Osteoblast (primary cell): Measurements from ENCODE around the gene ANKRD34A. TPM values are rescaled to one million over a fixed set of nuclear protein-coding genes. Genes with fewer than 3 reads are reported as not detected.

Experiments used
- DNase-seq: peaks from one replicate; pipeline ENCODE4 v3.0.0; 2011; ENCODE audit warnings: low spot score, mixed read lengths; ENCODE audit not compliant: insufficient read length; ENCODE audit errors: missing footprints
- H2AFZ ChIP-seq: 2 replicates; pipeline ENCODE4 v1.6.0; 2011; ENCODE audit warnings: mild to moderate bottlenecking, low read length
- H3K27ac ChIP-seq: 2 replicates; pipeline ENCODE4 v1.5.1; 2011; ENCODE audit warnings: mild to moderate bottlenecking, low read depth, low read length, moderate library complexity
- H3K27me3 ChIP-seq: 2 replicates; pipeline ENCODE4 v1.6.0; 2012; ENCODE audit warnings: mild to moderate bottlenecking, control low read depth, inconsistent platforms, low read length, moderate library complexity; ENCODE audit not compliant: insufficient read depth
- H3K36me3 ChIP-seq: 2 replicates; pipeline ENCODE4 v1.5.1; 2011; ENCODE audit warnings: mild to moderate bottlenecking, low read length, control low read depth, moderate library complexity; ENCODE audit not compliant: insufficient read depth
- H3K4me1 ChIP-seq: 2 replicates; pipeline ENCODE4 v1.5.1; 2011; ENCODE audit warnings: mild to moderate bottlenecking, low read length, control low read depth, moderate library complexity; ENCODE audit not compliant: insufficient read depth
- H3K4me2 ChIP-seq: 2 replicates; pipeline ENCODE4 v1.6.0; 2011; ENCODE audit warnings: mild to moderate bottlenecking, low read length; ENCODE audit not compliant: insufficient read depth
- H3K4me3 ChIP-seq: fragments of 200-600 bp; sonication (generic); 3 replicates; pipeline ENCODE4 v1.5.1; 2012; ENCODE audit warnings: mild to moderate bottlenecking, low read length, inconsistent platforms; ENCODE audit not compliant: insufficient read depth
- H3K79me2 ChIP-seq: 2 replicates; pipeline ENCODE4 v1.6.0; 2012; ENCODE audit warnings: mild to moderate bottlenecking, low read length, control low read depth, inconsistent platforms; ENCODE audit not compliant: insufficient read depth
- H3K9me3 ChIP-seq: 2 replicates; pipeline ENCODE4 v1.5.1; 2011; ENCODE audit warnings: low read depth, low read length, control low read depth
- H4K20me1 ChIP-seq: 2 replicates; pipeline ENCODE4 v1.6.0; 2012; ENCODE audit warnings: mild to moderate bottlenecking, low read length, control low read depth; ENCODE audit not compliant: insufficient read depth
- total RNA-seq: library from RNA; depleted of rRNA; stranded (reverse); fragments of >200 nt; gene quantifications from 2 replicates; pipeline ENCODE4 v1.2.3, GENCODE V29; 2012
- TF ChIP-seq, protein P1 (sequence below): IDR thresholded peaks from 2 replicates; pipeline ENCODE4 v1.5.1; 2011; ENCODE audit warnings: mild to moderate bottlenecking, low read depth, low read length, moderate library complexity; ENCODE audit errors: extremely low read depth

The ANKRD34A gene
- total RNA-seq, 1 donor: 1.1 TPM

DNA sequence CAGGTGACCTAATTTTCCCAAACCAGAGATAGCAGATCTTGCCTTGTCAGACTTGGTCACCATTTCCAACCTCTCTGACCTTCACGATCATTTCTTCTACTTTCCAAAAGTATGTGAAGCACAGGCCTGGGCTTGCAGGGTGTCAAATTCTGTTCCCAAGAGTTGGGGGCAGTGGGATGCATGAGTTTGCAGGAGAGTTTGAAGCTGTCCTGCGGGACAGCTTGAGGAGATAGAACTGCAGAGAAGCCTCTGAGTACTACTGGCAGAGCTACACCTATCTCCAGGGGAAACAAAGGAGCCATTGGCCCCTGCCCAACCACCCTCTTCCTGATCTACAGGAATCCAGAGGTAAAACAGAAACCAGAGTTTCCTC is 20.7 kb upstream of the ANKRD34A start:
- Histone ChIP-seq H2AFZ (peak overlapping the region; percentile 53), H3K4me3 (no peak overlapping the region)

DNA sequence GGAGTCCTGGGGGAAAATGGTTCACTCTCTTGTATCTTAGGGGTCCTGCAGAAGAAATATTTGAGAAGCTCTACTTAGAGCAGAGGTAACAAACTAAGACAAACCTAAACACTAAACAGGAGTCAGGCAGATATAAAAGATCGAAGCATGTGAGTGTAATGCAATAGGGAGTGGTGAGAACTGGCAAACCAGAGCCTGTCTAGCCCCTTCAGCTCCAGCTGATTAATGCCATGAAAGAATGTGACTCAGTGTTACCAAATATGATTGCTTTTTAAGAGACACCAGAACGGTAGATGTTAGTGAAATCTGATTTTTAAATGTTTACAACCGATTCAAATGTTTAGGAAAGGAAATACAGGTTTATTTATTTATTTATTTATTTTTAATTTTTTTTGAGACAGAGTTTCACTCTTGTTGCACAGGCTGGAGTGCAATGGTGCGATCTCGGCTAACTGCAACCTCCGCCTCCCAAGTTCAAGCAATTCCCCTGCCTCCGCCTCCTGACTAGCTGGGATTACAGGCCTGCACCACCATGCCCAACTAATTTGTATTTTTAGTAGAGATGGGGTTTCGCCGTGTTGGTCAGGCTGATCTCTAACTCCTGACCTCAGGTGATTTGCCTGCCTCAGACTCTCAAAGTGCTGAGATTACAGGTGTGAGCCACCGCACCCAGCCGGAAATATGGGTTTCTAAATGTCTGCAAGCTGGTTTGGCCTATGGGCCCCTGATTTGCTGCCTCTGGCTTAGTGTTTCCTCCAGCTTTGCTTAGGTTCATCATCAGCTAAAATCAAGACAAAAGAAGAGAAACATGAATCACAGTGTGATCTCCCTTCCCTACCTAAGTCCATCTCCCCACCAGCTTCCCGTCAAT is 19.8 kb upstream of the ANKRD34A start:
- Histone ChIP-seq H3K4me1 (peaks cover 28% of the 10 kb centered on the region), H3K9me3 (no peaks in the 10 kb centered on the region), H3K27ac (no peak overlapping the region), H3K4me3 (no peak overlapping the region), H2AFZ (no peak overlapping the region), H3K4me2 (no peak overlapping the region), H3K36me3 (no peaks in the 10 kb centered on the region), H3K79me2 (no peaks in the 10 kb centered on the region), H4K20me1 (no peaks in the 10 kb centered on the region), H3K27me3 (no peaks in the 10 kb centered on the region)
- TF ChIP-seq, protein P1, sequence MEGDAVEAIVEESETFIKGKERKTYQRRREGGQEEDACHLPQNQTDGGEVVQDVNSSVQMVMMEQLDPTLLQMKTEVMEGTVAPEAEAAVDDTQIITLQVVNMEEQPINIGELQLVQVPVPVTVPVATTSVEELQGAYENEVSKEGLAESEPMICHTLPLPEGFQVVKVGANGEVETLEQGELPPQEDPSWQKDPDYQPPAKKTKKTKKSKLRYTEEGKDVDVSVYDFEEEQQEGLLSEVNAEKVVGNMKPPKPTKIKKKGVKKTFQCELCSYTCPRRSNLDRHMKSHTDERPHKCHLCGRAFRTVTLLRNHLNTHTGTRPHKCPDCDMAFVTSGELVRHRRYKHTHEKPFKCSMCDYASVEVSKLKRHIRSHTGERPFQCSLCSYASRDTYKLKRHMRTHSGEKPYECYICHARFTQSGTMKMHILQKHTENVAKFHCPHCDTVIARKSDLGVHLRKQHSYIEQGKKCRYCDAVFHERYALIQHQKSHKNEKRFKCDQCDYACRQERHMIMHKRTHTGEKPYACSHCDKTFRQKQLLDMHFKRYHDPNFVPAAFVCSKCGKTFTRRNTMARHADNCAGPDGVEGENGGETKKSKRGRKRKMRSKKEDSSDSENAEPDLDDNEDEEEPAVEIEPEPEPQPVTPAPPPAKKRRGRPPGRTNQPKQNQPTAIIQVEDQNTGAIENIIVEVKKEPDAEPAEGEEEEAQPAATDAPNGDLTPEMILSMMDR: no peak
- no peak for DNase-seq

More for the DNA sequence above, 20.7 kb upstream of the ANKRD34A start:
- DNase-seq: no peak
- H3K9me3 ChIP-seq: no peaks in the 10 kb centered on the region
- no peaks in the 10 kb centered on the region for H4K20me1 ChIP-seq
- no peaks in the 10 kb centered on the region for H3K36me3 ChIP-seq
- peak overlapping the region; percentile 64 for H3K4me2 ChIP-seq
- TF ChIP-seq, protein P1: no peak
- H3K79me2 ChIP-seq: no peaks in the 10 kb centered on the region
- no peaks in the 10 kb centered on the region for H3K27me3 ChIP-seq
- peak overlapping the region; percentile 56 for H3K27ac ChIP-seq
- peaks cover 19% of the 10 kb centered on the region for H3K4me1 ChIP-seq

DNA sequence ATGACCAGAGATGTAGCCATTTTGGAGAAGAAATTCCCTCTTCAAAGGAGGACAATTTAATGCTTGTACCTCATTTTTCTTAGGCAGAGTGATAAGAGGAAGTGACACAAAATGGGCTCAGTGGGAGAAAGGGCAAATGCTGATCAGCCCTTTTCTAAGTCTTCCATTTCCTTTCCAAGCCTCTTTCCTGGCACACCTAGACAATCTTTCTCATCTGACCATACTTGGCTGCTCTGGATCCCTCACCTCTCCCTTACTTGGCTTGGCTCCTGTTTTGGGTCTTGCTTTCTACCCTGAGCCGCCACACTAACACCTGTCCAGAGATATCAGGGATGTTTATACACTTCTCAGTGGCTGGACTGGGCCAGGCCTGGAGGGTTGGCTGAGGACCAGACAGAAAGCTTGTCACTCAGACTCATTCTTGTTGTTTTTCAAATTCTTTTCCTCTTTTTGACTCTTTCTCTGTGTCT is 18.9 kb upstream of the ANKRD34A start:
- Histone ChIP-seq H2AFZ (no peak overlapping the region), H3K9me3 (no peaks in the 10 kb centered on the region), H3K4me2 (no peak overlapping the region), H3K36me3 (no peaks in the 10 kb centered on the region), H4K20me1 (no peaks in the 10 kb centered on the region), H3K4me3 (no peak overlapping the region), H3K4me1 (peaks cover 38% of the 10 kb centered on the region), H3K79me2 (no peaks in the 10 kb centered on the region), H3K27me3 (no peaks in the 10 kb centered on the region), H3K27ac (no peak overlapping the region)
- no peak for DNase-seq
- TF ChIP-seq, protein P1: no peak

DNA sequence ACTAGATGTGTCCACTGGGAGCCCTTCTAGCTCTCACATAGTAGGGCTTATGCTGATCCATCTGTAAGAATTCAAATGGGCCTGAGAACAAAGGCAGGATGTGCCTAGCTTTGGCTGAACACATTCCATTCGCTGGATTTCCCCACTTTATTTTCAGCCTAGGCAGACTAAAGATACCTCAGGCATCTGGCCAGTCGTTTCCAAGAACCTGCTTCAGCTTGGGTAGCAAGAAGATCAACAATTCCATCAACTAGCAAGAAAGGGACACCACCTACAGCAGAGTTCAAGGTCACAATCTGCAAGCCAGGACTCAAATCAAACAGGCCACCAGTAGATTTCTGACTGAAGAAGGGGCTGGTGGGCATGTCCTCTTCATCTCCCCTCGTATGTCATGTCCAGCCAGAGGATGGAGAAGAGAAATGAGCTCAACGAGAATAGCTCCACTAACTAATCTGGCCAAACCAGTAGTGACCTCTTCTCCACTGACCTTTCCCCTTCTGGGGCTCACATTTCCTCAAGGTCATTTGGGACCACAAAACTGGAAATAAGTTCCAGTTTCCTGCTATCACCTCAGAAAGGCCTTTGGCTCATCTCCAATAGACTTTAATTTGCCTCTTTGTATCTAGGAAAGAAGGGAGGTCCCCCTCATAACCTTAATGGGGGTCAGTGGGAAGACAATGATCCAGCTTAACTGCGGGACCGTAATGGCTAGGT is 17.8 kb upstream of the ANKRD34A start:
- H3K79me2 ChIP-seq: peaks cover 3% of the 10 kb centered on the region
- no peak overlapping the region for H3K4me2 ChIP-seq
- H3K9me3 ChIP-seq: no peaks in the 10 kb centered on the region
- no peaks in the 10 kb centered on the region for H3K36me3 ChIP-seq
- TF ChIP-seq, protein P1: no peak
- H4K20me1 ChIP-seq: no peaks in the 10 kb centered on the region
- H3K27me3 ChIP-seq: no peaks in the 10 kb centered on the region
- H3K4me3 ChIP-seq: no peak overlapping the region
- H2AFZ ChIP-seq: no peak overlapping the region
- DNase-seq: no peak
- peaks cover 48% of the 10 kb centered on the region for H3K4me1 ChIP-seq
- no peak overlapping the region for H3K27ac ChIP-seq
